NCI-H2029 (cell line): ENCODE results near the gene SALL4.
"Not testable (repeated sequence)": the region's sequence is repeated elsewhere in the genome, so short reads cannot be mapped to it uniquely, and the experiment has no call there.

Source experiments
- DNase-seq: peaks from one replicate; lab custom pipeline; 2025; lab: John Stamatoyannopoulos, UW

Gene SALL4

GRCh38 chr20:51801122-51801822 is 1.0 kb downstream of the SALL4 start:
- DNase-seq = no peak

GRCh38 chr20:51800872-51801121 is 1.5 kb downstream of the SALL4 start:
- DNase-seq = no peak

DNA sequence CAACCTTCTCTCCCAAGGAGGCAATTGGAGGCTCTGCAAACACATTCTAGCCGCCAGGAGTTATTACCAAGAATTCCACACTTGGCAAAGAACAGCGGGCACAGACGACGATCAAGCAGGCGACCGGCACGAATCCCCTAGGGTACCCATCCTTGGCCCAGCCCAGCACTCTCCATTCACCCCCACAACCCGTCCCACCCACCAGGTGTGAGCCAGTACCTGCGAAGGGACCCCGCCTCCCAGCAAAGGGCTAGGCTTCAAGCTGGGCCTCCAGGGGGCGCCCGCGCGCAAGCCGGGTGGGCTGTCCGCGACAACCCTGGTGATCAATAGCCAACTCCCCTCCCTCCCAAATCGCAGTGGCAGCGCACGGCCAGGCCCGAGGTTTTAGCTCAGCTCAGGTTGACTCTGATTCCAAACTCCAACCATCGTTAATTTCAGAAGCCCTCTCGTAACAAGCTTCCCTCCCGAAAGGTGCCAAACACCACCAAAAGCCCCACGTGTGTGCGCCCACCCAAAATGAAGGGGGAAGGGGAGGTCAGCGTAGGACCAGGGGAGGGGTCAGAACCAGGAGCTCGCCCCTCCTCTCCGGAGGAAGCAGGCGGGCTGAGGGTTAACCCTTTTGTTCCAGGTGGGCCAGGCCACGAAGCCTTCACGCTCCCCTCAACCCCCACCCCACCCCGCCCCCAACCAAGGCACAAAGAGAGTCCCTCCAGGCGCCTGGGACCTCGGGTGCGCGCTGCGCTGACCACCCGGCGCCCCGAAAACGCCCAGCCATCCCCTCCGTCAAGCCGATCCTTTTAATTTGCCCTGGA is 2.1 kb downstream of the SALL4 start:
- no peak for DNase-seq

- no peak for DNase-seq
Measured at GRCh38 chr20:51799401-51799860, 2.9 kb downstream of the SALL4 start.

- DNase-seq = no peak
Measured at GRCh38 chr20:51797357-51798025, 4.8 kb downstream of the SALL4 start.

GRCh38 chr20:51796340-51796739 is 6.0 kb downstream of the SALL4 start:
- DNase-seq = no peak

DNA sequence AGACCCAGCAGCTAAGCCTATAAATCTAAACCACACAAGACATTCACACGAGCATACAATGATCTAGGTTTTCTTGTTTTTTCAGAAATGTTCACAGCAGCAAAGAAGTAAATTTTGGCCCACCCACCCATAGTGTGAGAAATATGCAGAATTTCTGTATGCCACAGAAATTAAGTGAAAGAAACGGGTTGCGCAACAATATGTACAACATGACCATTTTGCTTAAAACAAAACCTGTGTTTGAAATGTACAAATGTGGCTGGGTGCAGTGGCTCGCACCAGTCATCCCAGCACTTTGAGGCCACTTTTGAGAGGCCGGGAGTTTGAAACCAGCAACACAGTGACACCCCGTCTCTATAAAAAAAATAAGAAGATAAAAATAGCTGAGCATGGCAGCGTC is 9.4 kb downstream of the SALL4 start:
- DNase-seq = no peak

- DNase-seq = no peak
Measured at GRCh38 chr20:51791626-51792025, 10.7 kb downstream of the SALL4 start.

GRCh38 chr20:51790256-51790655 is 12.1 kb downstream of the SALL4 start:
- no peak for DNase-seq

DNA sequence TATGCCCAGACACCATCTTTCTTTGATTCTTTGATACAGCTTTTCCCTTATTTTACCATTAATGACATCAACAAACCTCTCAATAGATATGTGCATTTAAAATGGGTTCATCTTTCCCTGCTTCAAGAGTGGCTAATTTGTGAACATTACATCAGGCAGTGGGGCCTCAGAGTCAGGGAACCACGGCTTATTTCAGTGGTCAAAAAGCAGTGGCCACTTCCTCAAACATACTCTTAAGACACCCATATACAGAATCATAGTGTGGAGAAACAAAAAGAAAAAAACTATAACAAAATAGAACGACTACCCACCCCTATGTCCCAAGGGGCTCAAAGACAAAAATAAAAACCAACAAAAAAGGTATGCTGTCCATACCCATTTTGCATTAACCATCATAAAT is 12.9 kb downstream of the SALL4 start:
- DNase-seq = no peak

- no peak for DNase-seq
Measured at GRCh38 chr20:51788822-51789221, 13.5 kb downstream of the SALL4 start.

DNA sequence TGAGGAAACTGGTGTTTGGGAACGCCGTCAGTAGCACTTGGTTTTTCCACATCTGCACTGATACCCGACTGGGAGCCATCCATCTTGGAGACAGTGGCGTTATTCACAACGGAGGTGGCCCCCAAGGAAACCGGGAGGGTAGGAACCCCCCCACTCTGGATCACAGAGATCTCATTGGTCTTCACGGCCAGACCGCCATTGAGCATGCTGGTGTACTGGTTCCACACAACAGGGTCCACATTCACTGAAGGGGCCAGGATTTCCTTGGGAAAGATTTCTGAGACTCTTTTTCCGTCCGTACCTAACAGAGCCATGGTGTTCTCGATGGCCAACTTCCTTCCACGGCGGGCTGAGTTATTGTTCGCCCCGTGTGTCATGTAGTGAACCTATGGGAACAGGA is 18.0 kb downstream of the SALL4 start:
- no peak for DNase-seq

DNA sequence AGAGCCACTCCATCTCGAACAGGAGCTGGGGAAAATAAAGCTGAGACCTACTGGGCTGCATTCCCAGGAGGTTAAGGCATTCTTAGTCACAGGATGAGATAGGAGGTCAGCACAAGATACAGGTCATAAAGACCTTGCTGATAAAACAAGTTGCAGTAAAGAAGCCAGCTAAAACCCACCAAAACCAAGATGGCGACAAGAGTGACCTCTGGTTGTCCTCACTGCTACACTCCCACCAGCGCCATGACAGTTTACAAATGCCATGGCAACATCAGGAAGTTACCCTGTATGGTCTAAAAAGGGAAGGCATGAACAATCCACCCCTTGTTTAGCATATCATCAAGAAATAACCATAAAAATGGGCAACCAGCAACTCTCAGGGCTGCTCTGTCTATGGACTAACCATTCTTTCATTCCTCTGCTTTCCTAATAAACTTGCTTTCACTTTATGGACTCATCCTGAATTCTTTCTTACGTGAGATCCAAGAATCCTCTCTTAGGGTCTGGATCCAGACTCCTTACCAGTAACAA is 24.0 kb downstream of the SALL4 start:
- DNase-seq = not testable (repeated sequence)

DNA sequence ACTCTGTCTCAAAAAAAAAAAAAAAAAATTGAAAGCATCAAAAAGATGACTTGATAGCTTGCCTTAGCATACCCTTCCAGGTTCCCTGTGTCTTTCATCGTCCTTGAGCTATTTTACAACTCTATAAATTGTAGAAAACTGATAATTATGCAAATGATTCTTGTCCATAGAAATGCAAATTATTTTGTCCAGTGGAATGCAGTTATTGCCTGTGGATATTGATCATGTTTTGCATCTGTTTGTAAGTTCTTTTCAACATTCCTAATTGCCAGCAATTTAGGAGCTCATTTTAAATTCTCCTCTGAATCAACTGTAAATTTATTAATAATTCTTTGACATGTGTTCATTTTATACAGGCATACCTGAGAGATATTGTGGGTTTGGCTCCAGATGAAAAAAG is 27.1 kb downstream of the SALL4 start:
- DNase-seq = no peak

DNA sequence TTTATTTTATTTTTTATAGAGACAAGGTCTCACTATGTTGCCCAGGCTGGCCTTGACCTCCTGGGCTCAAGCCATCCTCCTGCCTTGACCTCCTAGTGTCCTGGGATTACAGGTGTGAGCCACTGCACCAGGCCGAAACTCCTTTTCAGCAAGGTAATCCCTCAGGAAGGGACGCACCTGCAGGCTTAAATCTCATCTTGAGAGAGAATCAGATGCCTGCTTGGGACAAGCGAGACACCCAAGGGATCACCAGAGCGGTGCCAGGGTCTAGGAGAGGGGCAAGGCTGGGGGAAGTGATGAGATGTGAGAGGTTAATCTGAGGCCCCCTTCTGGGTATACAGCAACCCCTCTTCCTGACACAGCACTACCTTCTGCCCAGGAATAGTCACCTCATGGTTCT is 30.1 kb downstream of the SALL4 start:
- no peak for DNase-seq

DNA sequence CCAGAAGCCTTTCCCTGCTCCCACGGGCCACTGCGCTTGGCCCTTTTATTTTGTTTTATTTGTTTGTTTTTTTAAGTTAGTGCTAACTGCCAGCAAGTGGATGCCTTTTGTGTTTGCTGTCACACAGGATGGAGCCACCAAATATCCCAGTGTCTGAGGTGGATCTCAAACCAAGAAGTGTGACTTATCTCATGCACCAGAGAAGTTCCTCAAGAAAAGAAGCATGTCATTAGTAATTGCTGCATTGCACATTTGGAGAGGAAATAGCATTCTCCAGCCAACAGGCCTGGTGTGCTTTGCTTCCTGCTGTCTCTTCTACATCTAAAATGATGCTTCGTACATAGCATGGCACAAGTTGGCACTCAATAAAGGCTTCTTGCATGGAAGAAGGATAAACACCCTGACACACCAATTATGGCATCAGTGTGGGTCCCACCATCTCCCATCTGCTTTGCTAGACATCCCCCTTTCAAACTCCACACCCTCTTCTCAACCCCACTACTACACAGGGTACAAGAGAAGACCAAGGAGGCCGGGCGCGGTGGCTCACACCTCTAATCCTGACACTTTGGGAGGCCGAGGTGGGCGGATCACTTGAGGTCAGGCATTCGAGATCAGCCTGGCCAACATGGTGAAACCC is 32.2 kb downstream of the SALL4 start:
- no peak for DNase-seq

DNA sequence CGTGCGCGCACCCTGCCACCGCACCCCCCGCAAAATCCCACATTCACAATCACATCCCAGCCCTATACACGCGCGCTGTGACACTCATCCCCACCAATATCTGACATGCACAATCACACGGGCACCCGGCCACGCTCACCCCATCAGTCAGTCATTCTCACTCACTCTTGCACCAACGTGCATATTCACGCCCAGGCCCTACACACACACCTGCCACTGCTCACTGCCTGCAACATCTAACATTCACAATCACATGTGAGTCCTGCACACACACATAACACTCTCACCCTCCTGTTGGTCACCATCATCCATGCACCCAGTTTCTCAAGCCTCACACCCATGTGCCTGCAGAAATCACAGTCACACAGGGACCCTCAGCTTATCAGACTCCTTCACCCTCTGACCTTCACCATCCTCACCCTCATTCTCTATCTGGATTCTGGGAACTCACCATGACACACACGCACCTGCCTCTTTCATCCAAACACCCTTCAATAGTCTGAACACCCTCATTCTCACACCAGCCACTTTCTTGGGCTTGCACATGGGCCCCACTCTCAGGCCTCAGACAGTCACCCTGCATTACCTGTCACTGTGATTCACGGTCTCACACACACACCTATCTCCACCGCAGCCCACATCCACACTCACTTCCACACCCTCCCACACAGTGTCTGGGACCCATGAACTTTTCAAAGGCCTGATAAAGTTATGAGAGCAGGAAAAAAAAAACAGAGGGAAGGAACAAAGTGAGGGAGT is 33.4 kb downstream of the SALL4 start:
- DNase-seq = no peak

- DNase-seq = no peak
Measured at GRCh38 chr20:51767867-51768758, 34.2 kb downstream of the SALL4 start, which contains the start of gene ATP9A. ATP9A (minus strand) TSS chr20:51768390; CDS start chr20:51768369, 21 bp downstream.

DNA sequence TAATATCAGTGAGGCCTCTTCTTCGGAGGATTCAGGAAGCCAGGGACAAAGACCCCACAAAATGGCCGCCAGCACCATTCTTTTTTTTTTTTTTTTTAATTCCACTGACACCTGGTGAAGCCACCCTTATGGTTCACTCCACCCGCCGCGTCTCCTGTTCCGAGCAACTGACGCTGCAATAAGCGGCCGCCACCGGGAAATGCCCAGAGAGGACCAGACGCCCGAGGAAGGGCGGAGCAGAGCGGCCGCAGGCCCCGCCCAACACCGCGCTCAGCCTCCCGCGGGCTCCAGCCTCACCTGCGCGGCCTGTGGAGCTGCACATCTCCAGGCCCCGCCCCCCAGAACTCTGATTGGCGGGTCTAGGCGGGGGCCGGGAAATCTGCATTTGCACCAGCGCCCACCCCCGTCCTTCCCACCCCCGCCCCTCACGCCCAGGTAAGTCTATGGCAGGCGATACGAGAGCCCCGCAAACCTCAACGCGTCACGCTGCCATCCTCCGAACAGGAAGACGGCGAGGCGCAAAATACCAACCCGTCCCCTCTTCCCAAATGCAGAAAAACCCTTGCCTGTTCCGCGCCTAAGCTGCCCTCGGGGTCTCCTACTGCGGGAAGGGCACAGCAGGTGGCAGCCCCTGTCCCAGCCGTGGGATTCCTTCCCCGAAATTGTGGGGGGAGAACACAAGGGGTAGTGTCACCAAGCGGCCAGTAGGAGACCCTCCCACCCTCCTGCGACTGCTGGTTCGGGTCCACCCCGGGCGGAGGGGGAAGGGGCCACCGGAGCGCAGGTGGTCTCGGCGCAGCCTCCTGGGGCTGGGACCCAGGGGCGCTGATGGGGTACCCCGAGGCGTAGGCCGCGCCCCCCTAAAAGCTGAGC is 35.1 kb downstream of the SALL4 start:
- peak; percentile 97 for DNase-seq

GRCh38 chr20:51765381-51765780 is 36.9 kb downstream of the SALL4 start:
- DNase-seq = not testable (repeated sequence)
